ENCODE data around the gene CACNA1D.

The CACNA1D gene

DNA sequence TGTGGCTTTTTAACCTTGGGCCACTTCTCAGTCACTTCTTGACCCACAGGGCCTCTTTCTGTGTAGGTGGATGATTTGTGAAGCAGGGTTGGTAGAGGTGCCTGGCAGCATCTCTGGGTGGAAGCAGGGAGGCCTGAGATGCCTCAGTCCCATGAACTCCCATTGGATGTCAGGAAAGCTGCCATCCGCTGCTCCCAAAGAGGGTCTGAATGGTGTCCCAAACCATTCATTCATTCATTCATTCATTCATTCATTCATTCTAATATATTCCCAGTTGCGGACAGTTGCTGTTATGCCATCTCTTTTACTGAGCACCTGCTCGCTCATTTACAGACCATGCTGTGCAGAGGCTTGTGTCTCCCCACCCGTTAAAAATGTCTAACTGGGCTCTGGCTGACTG, 253.1 kb downstream of the CACNA1D start:
- Mint-ChIP-seq H3K4me1 (no peaks in the 10 kb centered on the region), H3K9me3 (no peaks in the 10 kb centered on the region), H3K27me3 (ENCODE audit: low read depth) (peaks cover 11% of the 10 kb centered on the region), H3K36me3 (ENCODE audit: low read depth) (peaks cover 3% of the 10 kb centered on the region), H3K4me3 (no peak overlapping the region), H3K27ac (no peak overlapping the region)
- TF ChIP-seq, protein P1, sequence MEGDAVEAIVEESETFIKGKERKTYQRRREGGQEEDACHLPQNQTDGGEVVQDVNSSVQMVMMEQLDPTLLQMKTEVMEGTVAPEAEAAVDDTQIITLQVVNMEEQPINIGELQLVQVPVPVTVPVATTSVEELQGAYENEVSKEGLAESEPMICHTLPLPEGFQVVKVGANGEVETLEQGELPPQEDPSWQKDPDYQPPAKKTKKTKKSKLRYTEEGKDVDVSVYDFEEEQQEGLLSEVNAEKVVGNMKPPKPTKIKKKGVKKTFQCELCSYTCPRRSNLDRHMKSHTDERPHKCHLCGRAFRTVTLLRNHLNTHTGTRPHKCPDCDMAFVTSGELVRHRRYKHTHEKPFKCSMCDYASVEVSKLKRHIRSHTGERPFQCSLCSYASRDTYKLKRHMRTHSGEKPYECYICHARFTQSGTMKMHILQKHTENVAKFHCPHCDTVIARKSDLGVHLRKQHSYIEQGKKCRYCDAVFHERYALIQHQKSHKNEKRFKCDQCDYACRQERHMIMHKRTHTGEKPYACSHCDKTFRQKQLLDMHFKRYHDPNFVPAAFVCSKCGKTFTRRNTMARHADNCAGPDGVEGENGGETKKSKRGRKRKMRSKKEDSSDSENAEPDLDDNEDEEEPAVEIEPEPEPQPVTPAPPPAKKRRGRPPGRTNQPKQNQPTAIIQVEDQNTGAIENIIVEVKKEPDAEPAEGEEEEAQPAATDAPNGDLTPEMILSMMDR (IDR thresholded peaks at IDR 0.05; ENCODE audit: unreplicated experiment in 3 of 3), result no peak

DNA sequence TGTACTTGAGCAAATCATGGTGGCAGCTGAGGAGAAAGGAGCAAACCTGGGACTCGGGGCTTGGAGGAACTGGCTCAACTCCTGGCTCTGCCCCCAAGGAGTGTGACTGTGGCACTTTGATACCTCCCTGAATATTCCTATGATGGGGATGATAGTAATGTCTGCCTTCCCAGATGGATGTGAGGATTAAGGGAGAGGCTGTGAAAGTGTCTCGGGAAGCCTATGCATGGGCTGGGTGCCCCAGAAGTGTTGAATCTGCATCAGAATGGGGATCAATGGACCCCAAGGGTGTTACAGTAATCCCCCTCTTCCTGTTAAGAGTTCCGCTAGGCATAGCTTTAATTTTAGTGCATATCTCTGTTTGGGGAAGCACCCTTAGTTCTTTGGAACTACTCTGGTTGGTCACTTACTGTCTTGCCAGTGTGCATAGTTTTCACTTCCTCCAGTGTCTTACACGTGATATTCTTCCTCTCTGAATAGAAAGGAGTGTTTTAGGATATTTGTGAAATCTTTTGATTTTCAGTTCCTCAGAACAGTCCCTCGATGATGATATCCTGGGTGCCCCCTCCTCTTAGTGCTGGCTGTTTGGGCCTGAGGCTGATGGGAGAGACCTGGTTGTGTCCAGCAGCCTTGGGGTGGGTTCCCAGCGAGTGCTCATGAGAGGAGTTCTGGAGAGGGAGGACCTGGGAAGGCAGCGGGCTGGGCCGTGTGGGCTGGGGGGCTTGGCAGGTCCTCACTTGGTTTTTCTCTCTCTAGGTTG, 254.3 kb downstream of the CACNA1D start:
- H3K27me3 Mint-ChIP-seq (ENCODE audit: low read depth), result peaks cover 11% of the 10 kb centered on the region
- no peaks in the 10 kb centered on the region for H3K4me1 Mint-ChIP-seq
- H3K4me3 Mint-ChIP-seq, result no peak overlapping the region
- H3K36me3 Mint-ChIP-seq (ENCODE audit: low read depth), result peaks cover 3% of the 10 kb centered on the region
- TF ChIP-seq, protein P1 (IDR thresholded peaks at IDR 0.05; ENCODE audit: unreplicated experiment in 3 of 3), result no peak
- no peaks in the 10 kb centered on the region for H3K9me3 Mint-ChIP-seq
- no peak overlapping the region for H3K27ac Mint-ChIP-seq

DNA sequence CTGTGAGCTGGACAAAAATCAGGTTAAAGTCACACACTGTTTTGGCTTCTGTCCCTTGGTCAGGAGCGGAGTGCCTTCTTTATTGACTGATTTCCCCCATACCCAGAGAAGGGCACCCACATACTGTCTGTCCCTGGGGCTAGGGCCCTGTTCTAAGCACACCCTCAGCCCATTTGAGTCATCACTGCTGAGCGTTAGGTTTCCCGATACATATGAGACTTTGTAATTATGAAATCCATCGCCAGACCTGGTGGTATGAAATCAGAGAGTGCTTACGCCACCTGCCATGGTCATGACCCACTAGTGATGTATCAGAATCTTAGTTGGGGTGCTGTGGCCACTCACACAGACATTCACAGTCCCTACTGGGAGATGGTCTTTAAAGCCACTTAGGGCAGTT, 255.0 kb downstream of the CACNA1D start:
- Mint-ChIP-seq H3K4me1 (no peaks in the 10 kb centered on the region), H3K4me3 (no peak overlapping the region), H3K9me3 (no peaks in the 10 kb centered on the region), H3K27ac (no peak overlapping the region), H3K36me3 (ENCODE audit: low read depth) (peaks cover 3% of the 10 kb centered on the region), H3K27me3 (ENCODE audit: low read depth) (peaks cover 11% of the 10 kb centered on the region)
- TF ChIP-seq, protein P1 (IDR thresholded peaks at IDR 0.05; ENCODE audit: unreplicated experiment in 3 of 3), result no peak

DNA sequence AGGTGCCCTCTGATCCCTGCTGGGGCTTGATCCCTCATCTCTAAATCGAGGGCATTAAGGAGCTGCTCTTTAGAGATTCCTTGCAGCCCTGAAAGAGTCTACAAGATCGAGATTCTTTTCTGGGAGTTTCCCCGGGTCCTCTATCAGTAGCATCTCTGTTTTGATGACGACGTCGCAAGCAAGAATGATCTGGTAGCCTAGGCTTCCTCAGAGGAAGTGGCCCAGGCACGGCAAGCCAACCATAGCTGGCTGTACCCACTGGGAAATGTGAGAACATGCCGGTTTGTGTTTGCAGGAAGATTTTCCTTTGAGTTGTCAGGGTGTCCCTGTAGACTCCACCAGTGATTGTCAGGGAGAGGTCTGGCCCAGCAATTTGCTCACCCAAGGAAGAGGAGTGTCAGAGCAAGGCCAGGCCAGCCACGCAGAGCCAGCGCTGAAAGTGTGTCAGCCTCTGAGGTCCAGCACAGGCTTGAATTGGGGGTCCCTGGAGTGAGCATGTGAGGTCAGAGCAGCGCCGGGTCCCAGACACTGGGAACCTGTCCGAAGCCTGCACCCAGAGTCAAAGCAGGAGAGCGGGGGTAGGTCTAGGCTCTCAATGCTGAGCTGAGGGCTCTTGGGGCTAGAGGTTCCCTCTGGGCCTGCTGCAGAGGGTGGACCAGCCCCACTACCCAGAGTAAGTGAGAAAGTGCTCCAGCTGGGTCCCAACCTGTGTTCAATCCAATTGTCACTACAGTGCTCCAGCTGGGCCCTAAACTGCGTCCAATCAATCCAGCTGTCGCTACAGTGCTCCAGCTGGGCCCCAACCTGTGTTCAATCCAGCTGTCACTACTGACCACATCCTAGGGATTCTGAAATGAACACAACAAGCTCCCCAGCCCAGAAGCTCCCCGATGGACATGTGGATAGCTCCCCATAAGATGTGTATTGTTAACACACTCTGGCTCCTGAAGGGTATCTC, 256.1 kb downstream of the CACNA1D start:
- peaks cover 2% of the 10 kb centered on the region for H3K36me3 Mint-ChIP-seq (ENCODE audit: low read depth)
- TF ChIP-seq, protein P1 (IDR thresholded peaks at IDR 0.05; ENCODE audit: unreplicated experiment in 3 of 3), result no peak
- H3K9me3 Mint-ChIP-seq, result no peaks in the 10 kb centered on the region
- H3K27ac Mint-ChIP-seq, result no peak overlapping the region
- H3K27me3 Mint-ChIP-seq (ENCODE audit: low read depth), result peaks cover 11% of the 10 kb centered on the region
- no peak overlapping the region for H3K4me3 Mint-ChIP-seq
- H3K4me1 Mint-ChIP-seq, result no peaks in the 10 kb centered on the region

DNA sequence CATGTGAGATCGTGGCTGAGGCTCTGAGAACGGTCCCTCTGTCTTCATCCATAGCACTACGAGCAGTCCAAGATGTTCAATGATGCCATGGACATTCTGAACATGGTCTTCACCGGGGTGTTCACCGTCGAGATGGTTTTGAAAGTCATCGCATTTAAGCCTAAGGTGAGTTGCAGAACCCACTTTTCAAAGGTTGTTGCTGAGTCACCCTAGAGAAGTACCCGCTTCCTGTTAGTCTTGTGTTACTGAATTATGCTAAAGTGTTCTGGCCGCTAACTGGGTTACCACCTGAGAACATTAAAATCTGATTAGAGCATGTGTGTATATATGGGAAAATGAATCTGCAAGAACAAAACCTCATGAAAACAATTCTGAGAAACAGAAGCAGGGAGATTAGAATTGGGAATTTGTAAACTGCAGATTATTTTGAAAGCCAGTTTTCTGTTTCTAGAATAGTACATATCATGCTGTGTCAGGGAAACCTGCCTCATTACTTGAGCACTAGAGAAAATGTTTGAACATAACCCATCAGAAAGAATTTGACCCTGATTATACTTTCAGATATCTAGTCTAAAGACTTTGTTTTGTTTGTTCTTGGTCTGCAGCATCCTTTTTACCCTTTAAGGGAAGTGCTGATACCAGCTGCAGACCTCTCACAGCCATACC, 259.2 kb downstream of the CACNA1D start:
- Mint-ChIP-seq H3K27me3 (ENCODE audit: low read depth) (peaks cover 4% of the 10 kb centered on the region), H3K4me1 (no peaks in the 10 kb centered on the region), H3K4me3 (no peak overlapping the region), H3K36me3 (ENCODE audit: low read depth) (no peaks in the 10 kb centered on the region), H3K9me3 (no peaks in the 10 kb centered on the region), H3K27ac (no peak overlapping the region)
- TF ChIP-seq, protein P1 (IDR thresholded peaks at IDR 0.05; ENCODE audit: unreplicated experiment in 3 of 3), result no peak
